NCI-H446 treated with DMSO at 0.1 percent for 48 hours (cell line): ENCODE data around the gene EPHA5.
"Not testable (repeated sequence)": the region's sequence is repeated elsewhere in the genome, so short reads cannot be mapped to it uniquely, and the experiment has no call there.

Source experiments
- DNase-seq: peaks from one replicate; lab custom pipeline; 2025; lab: John Stamatoyannopoulos, UW

The EPHA5 gene

GRCh38 chr4:65370709-65371108 lies 299.6 kb downstream of the EPHA5 start:
- no peak for DNase-seq

- DNase-seq, result peak; percentile 45
Observed at GRCh38 chr4:65367306-65367705, 303.0 kb downstream of the EPHA5 start.

- no peak for DNase-seq
Observed at GRCh38 chr4:65358914-65359313, 311.4 kb downstream of the EPHA5 start.

- no peak for DNase-seq
Observed at GRCh38 chr4:65353098-65353497, 317.2 kb downstream of the EPHA5 start.

GRCh38 chr4:65344278-65344825 lies 325.9 kb downstream of the EPHA5 start:
- no peak for DNase-seq

GRCh38 chr4:65343342-65343741 lies 326.9 kb downstream of the EPHA5 start:
- no peak for DNase-seq

GRCh38 chr4:65341557-65341956 lies 328.7 kb downstream of the EPHA5 start:
- no peak for DNase-seq

- DNase-seq, result no peak
Observed at GRCh38 chr4:65340382-65341109, 329.7 kb downstream of the EPHA5 start.

- no peak for DNase-seq
Observed at GRCh38 chr4:65337371-65337770, 332.9 kb downstream of the EPHA5 start.

- DNase-seq, result no peak
Observed at GRCh38 chr4:65336465-65336864, 333.8 kb downstream of the EPHA5 start.

GRCh38 chr4:65316534-65316933 lies 353.8 kb downstream of the EPHA5 start:
- DNase-seq, result no peak

- DNase-seq, result no peak
Observed at GRCh38 chr4:65311120-65311519, 359.2 kb downstream of the EPHA5 start.

GRCh38 chr4:65310586-65310985 lies 359.7 kb downstream of the EPHA5 start:
- DNase-seq, result no peak

- DNase-seq, result not testable (repeated sequence)
Observed at GRCh38 chr4:65308626-65309025, 361.7 kb downstream of the EPHA5 start.

GRCh38 chr4:65302145-65302544 lies 368.1 kb downstream of the EPHA5 start:
- DNase-seq, result no peak

- no peak for DNase-seq
Observed at GRCh38 chr4:65296246-65296645, 374.0 kb downstream of the EPHA5 start.

- no peak for DNase-seq
Observed at GRCh38 chr4:65287071-65287470, 383.2 kb downstream of the EPHA5 start.
